ENCODE results near the gene WDR1. TPM values are rescaled to one million over a fixed set of nuclear protein-coding genes. Genes with fewer than 3 reads are reported as not detected.

The WDR1 gene, protein sequence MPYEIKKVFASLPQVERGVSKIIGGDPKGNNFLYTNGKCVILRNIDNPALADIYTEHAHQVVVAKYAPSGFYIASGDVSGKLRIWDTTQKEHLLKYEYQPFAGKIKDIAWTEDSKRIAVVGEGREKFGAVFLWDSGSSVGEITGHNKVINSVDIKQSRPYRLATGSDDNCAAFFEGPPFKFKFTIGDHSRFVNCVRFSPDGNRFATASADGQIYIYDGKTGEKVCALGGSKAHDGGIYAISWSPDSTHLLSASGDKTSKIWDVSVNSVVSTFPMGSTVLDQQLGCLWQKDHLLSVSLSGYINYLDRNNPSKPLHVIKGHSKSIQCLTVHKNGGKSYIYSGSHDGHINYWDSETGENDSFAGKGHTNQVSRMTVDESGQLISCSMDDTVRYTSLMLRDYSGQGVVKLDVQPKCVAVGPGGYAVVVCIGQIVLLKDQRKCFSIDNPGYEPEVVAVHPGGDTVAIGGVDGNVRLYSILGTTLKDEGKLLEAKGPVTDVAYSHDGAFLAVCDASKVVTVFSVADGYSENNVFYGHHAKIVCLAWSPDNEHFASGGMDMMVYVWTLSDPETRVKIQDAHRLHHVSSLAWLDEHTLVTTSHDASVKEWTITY
- total RNA-seq (100 to 1,000 TPM; 113 to 299 (median 185) TPM), polyA plus RNA-seq (100 to 1,000 TPM in 1 of 2 donors, 10 to 100 TPM in 1; 76.1 to 279 TPM)
- long read RNA-seq, donor 1, transcript WDR1-203 (15 exons, 3,142 nt): major isoform, 225 of 264 reads
- long read RNA-seq, donor 1, partial matches to known transcripts: 32 of 264 reads
- long read RNA-seq, donor 1, other reads (novel, unspliced or antisense): 4 of 264 reads
- long read RNA-seq, donor 2, transcript WDR1-203 (15 exons, 3,142 nt): major isoform, 1,103 of 1,270 reads
- long read RNA-seq, donor 2, transcript WDR1-202 (12 exons, 2,722 nt): minor isoform, 39 of 1,270 reads
- long read RNA-seq, donor 2, partial matches to known transcripts: 94 of 1,270 reads
- long read RNA-seq, donor 2, other reads (novel, unspliced or antisense): 32 of 1,270 reads
- long read RNA-seq, donor 3, transcript WDR1-203 (15 exons, 3,142 nt): major isoform, 346 of 448 reads
- long read RNA-seq, donor 3, transcript WDR1-202 (12 exons, 2,722 nt): minor isoform, 9 of 448 reads
- long read RNA-seq, donor 3, partial matches to known transcripts: 77 of 448 reads
- long read RNA-seq, donor 3, other reads (novel, unspliced or antisense): 16 of 448 reads

DNA sequence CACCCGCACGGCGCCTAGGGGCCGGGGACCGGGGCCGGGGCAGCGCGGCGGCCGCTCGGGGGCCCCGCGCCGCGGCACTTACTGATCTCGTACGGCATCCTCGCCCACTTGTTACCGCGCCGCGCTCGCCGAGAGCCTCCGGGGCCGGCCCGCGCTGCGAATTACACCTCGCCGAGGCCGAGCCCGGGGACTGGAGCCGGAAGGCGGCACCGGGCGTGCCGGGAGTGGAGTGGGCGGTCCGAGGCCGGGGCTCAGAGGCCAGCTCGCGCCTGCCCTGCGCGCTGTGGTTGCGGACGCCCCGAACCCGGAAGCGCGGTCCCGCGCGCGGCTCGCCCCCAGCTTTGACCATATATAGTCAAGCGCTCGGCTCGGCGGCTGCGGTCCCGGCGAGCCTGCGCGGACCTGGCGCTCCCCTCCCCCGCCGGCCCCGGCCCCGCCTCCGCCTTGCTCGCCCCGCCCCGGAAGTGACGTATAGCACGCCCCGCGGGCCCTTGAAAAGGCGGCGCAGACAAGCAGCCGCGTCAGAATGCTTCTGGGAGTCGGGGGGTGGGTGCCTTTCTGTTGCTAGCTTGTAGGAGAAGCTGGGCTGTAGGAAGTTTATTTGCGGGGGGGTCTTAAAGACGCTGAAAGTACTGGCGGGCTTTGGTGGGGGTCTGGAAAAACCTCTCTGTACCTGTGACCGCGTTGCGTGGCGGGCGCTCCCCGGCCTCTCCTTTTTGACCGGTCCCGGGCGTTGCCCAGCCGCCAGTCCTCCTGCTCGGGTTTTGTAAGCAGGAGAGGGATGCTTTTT, at the start of gene WDR1:
Gene WDR1 (minus strand): TSS at position 231 of the 790 bp plus-strand sequence. CDS start 133 bp downstream, at position 98.
- Histone ChIP-seq H3K27me3 (no peaks in the 10 kb centered on the region), H3K4me1 (peaks cover 0 to 54% (median 39%) of the 10 kb centered on the region in 12 donors), H3K27ac (peak within 1 kb of the TSS; percentile 85 to 99 (median 96)), H3K9me3 (no peaks in the 10 kb centered on the region), H3K36me3 (peaks cover 0 to 39% (median 37%) of the 10 kb centered on the region in 9 donors), H3K4me3 (peak within 1 kb of the TSS; percentile 63 to 89 (median 78))
- no peak for TF ChIP-seq CTCF (IDR thresholded peaks at IDR 0.05)
- peak; percentile 92 to 99 for TF ChIP-seq POLR2A (IDR thresholded peaks at IDR 0.05)
- intact Hi-C loops (cut with DNase I): loop anchor here in 5 of 10 donors (2.0 to 10.0 kb wide), 5 partner anchors 92 to 424 kb away; partner anchors contain the start of gene SLC2A9 (in 3 of the 5)
- 0 to 1% (median 1%) methylated on average over 14 to 97 of the region's 97 CpGs for WGBS, 4 donors
- peak; percentile 97 to 99 (median 98) for DNase-seq
- peak; percentile 95 to 98 (median 96) for ATAC-seq

DNA sequence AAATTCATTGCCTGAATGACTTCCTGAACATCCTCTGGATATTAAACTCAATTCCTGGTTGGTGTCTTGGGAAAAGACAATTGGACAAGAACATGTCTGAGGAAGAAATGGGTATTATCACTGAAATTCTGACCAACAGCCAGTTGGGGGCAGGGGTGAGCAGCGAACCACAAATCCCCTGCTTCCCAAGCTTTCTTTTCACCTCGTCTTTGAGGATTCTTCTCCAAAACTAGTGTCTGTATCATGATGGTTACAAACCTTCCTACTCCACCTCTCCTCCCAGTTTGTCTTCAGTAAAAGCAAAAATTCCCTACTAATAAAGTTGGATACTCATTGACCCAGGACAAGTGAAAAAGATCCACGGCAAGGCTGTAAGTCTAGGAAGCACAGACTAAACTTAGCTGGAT, 48.3 kb upstream of the WDR1 start:
- intact Hi-C loops (cut with DNase I): loop anchor here in 7 of 10 donors (2.0 to 5.0 kb wide), 5 partner anchors 237 to 382 kb away; partner anchors contain the start of gene ZNF518B (in 1 of the 7)
- peak in 1 of 4 donors; percentile 36 for ATAC-seq

More for the DNA sequence above, 48.3 kb upstream of the WDR1 start:
- no peaks in the 10 kb centered on the region for H3K9me3 ChIP-seq
- H3K4me1 ChIP-seq: peaks cover 0 to 11% (median 0%) of the 10 kb centered on the region in 12 donors
- peak in 1 of 5 donors; percentile 33 for DNase-seq
- no peak overlapping the region for H3K4me3 ChIP-seq
- TF ChIP-seq POLR2A (IDR thresholded peaks at IDR 0.05): no peak
- TF ChIP-seq CTCF (IDR thresholded peaks at IDR 0.05): peak; percentile 47 to 73 (median 64)
- no peaks in the 10 kb centered on the region for H3K27me3 ChIP-seq
- no peak overlapping the region for H3K27ac ChIP-seq
- WGBS, 4 donors: 31 to 36% (median 34%) methylated on average over 3 of the region's 3 CpGs
- no peaks in the 10 kb centered on the region for H3K36me3 ChIP-seq
